RWPE2 (cell line): ENCODE measurements around the gene DSC2.

Source experiments
- ATAC-seq: fragments of 200-7000 bp; cut with Tn5 transposase; 3 replicates; pipeline ENCODE4 v1.9.1; 2021; ENCODE audit warnings: low read depth
- DNase-seq: peaks from one replicate; pipeline ENCODE4 v3.0.0-alpha.2; 2020; ENCODE audit warnings: low spot score
- H3K27ac ChIP-seq: fragments of 450-650 bp; 2 replicates; pipeline ENCODE4 v1.5.1; 2017; ENCODE audit warnings: mild to moderate bottlenecking; ENCODE audit not compliant: poor library complexity, severe bottlenecking
- H3K27me3 ChIP-seq: fragments of 250-450 bp; sonication (Bioruptor Pico); 2 replicates; pipeline ENCODE4 v1.5.1; 2021; ENCODE audit warnings: mild to moderate bottlenecking, moderate library complexity; ENCODE audit not compliant: insufficient read depth, poor library complexity, severe bottlenecking
- H3K36me3 ChIP-seq: fragments of 250-450 bp; sonication (Bioruptor Pico); 2 replicates; pipeline ENCODE4 v1.5.1; 2020; ENCODE audit warnings: low read depth, mild to moderate bottlenecking, moderate library complexity
- H3K4me1 ChIP-seq: fragments of 250-450 bp; sonication (Bioruptor Pico); 2 replicates; pipeline ENCODE4 v1.5.1; 2021; ENCODE audit warnings: mild to moderate bottlenecking, moderate library complexity; ENCODE audit not compliant: insufficient read depth, poor library complexity, severe bottlenecking
- H3K4me3 ChIP-seq: fragments of 250-450 bp; sonication (Bioruptor Pico); 2 replicates; pipeline ENCODE4 v1.5.1; 2021; ENCODE audit warnings: mild to moderate bottlenecking, moderate library complexity; ENCODE audit not compliant: severe bottlenecking
- H3K9me3 ChIP-seq: fragments of 250-450 bp; sonication (Bioruptor Pico); 2 replicates; pipeline ENCODE4 v1.5.1; 2021; ENCODE audit warnings: mild to moderate bottlenecking, moderate library complexity; ENCODE audit not compliant: severe bottlenecking
- CTCF ChIP-seq: fragments of 450-650 bp; IDR thresholded peaks from one replicate; pipeline ENCODE4 v1.5.1; 2017; ENCODE audit warnings: mild to moderate bottlenecking, moderate library complexity; ENCODE audit not compliant: poor library complexity, severe bottlenecking

The DSC2 gene

GRCh38 chr18:31103423-31103822 is 1.2 kb upstream of the DSC2 start:
- Histone ChIP-seq H3K27ac (peak overlapping the region; percentile 57), H3K36me3 (no peaks in the 10 kb centered on the region), H3K27me3 (no peaks in the 10 kb centered on the region), H3K4me3 (no peak overlapping the region), H3K9me3 (no peaks in the 10 kb centered on the region), H3K4me1 (peaks cover 10% of the 10 kb centered on the region)
- DNase-seq (no peak), ATAC-seq (no peak)
- TF ChIP-seq CTCF: no peak

- ATAC-seq (peak; percentile 41; the same call in 1 of the 3 replicates), DNase-seq (no peak)
- peak overlapping the region; percentile 57 for H3K27ac ChIP-seq
- peaks cover 10% of the 10 kb centered on the region for H3K4me1 ChIP-seq
- no peaks in the 10 kb centered on the region for H3K27me3 ChIP-seq
- TF ChIP-seq CTCF: no peak
- no peaks in the 10 kb centered on the region for H3K9me3 ChIP-seq
- no peaks in the 10 kb centered on the region for H3K36me3 ChIP-seq
- no peak overlapping the region for H3K4me3 ChIP-seq
These were observed 720 bp upstream of the DSC2 start for GRCh38 chr18:31102941-31103340.

- H3K27ac ChIP-seq: peak overlapping the region; percentile 57
These were observed 817 bp downstream of the DSC2 start for GRCh38 chr18:31101183-31102024.

GRCh38 chr18:31100436-31101182 is 1.6 kb downstream of the DSC2 start:
- H3K27ac ChIP-seq: peak overlapping the region; percentile 57
- no peak for ATAC-seq

More at GRCh38 chr18:31101183-31102024, 817 bp downstream of the DSC2 start:
- Histone ChIP-seq H3K9me3 (no peaks in the 10 kb centered on the region), H3K4me3 (peak overlapping the region; percentile 55), H3K27me3 (no peaks in the 10 kb centered on the region), H3K36me3 (no peaks in the 10 kb centered on the region), H3K4me1 (peaks cover 10% of the 10 kb centered on the region)
- peak; percentile 40 for TF ChIP-seq CTCF
- DNase-seq (peak; percentile 56), ATAC-seq (peak; percentile 58)

More at GRCh38 chr18:31100436-31101182, 1.6 kb downstream of the DSC2 start:
- peaks cover 10% of the 10 kb centered on the region for H3K4me1 ChIP-seq
- peak overlapping the region; percentile 55 for H3K4me3 ChIP-seq
- no peaks in the 10 kb centered on the region for H3K27me3 ChIP-seq
- TF ChIP-seq CTCF: no peak
- no peaks in the 10 kb centered on the region for H3K9me3 ChIP-seq
- H3K36me3 ChIP-seq: no peaks in the 10 kb centered on the region
- no peak for DNase-seq
